GM19438 (cell line): Measurements from ENCODE around the gene CCDC134.
"Not testable (repeated sequence)": the region's sequence is repeated elsewhere in the genome, so short reads cannot be mapped to it uniquely, and the experiment has no call there.

ENCODE experiments used
- ATAC-seq: cut with Tn5 transposase; IDR thresholded peaks from one replicate; pipeline ENCODE4 v1.9.1; 2021; ENCODE audit warnings: low read depth; ENCODE audit not compliant: unreplicated experiment

CCDC134 gene

DNA sequence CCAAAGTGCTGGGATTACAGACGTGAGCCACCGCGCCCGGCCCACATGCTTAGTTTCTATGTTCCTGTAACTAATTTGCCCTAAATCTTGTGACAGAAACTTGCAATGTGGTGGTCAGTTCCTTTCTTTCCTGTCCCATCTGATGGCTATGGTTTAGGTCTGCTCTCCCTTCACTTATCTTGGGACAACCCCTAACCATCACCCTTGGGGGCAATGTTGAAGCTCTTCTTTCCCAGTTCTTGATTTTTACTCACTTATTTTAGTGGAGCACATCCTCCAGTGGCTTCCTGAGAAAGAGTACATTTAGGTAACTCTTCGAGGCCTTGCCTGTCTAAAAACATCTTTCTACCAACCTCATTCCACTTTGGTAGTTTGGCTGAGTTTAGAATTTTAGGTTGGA, 39.7 kb downstream of the CCDC134 start:
- no peak for ATAC-seq

GRCh38 chr22:41841085-41841712, 40.7 kb downstream of the CCDC134 start:
- no peak for ATAC-seq

DNA sequence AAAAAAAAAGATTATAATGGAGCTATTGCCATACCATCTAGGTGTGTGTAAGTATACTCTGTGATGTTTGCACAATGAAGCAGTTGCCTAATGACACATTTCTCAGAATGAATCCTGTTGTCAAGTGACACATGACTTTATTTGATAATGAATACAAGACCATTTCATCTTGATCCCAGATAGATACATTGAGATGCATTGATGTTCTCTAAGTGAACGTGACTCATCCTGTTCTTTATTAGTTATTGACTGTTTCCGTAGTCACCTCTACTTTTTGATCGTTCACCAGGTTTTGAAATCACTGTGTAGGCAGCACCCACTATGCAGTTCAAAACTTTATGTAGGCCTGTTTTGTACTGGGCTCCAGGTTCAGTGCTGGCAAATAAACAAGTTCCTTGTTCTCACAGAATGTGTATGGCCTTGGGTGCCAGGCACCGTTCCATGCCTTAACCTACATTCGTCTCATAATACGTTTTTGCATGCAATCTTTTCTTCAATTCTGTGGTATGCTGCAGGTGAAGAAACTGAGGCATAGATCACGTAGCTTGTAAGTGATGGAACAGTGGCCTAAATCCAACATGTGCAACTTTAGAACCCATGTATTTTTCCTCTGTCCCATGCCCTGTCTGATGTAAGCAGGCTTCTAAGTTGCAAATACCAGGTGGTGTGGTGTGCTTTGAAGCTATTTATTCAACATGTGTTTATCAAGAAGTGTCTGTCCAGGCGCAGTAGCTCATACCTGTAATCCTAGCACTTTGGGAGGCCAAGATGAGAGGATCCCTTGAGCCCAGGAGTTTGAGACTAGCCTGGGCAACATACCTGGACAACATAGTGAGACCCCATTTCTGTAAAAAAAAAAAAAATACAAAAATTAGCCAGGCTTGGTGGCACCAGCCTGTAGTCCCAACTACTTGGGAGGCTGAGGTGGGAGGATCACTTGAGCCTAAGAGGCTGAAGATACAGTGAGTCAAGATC, 42.8 kb downstream of the CCDC134 start:
- ATAC-seq, result no peak

DNA sequence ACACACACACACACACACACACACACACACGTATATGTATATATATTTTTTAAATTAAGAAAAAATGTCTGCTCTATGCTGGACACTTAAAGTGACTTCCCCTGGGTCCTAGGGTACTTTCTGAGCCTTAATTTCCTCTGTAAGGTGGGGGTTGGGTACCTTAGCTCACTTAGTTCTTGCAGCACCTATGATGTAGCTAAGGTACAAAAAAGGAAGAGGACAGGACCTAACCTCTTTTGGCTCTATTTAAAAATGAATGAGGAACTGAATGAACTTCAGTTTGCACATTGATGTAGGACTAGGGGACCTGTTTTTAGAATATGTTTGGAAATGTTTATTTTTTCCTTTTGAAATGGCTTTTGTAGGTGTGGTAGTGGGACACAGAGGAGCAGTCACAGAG, 43.6 kb downstream of the CCDC134 start:
- ATAC-seq, result no peak

DNA sequence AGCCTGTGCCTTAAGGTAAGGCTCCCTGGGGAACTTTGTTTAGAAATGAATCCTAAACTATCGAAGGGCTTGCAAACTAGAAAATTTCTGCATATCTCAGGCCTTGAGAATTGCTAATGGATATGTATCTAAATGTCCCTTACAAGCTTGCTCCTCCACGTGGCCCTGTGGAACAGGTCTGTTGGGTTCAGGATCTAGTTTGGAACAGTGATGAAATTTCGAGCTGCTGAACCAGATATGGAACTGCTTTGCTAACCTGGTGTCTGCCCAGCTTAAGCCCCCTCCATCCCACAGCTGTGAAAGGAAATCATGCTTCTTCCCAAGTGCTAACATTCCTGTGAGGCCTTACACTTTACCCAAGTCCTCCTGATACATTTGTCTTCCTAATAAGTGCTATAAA, 44.0 kb downstream of the CCDC134 start:
- no peak for ATAC-seq

- ATAC-seq, result no peak
These were observed 45.1 kb downstream of the CCDC134 start for GRCh38 chr22:41845380-41846267.

DNA sequence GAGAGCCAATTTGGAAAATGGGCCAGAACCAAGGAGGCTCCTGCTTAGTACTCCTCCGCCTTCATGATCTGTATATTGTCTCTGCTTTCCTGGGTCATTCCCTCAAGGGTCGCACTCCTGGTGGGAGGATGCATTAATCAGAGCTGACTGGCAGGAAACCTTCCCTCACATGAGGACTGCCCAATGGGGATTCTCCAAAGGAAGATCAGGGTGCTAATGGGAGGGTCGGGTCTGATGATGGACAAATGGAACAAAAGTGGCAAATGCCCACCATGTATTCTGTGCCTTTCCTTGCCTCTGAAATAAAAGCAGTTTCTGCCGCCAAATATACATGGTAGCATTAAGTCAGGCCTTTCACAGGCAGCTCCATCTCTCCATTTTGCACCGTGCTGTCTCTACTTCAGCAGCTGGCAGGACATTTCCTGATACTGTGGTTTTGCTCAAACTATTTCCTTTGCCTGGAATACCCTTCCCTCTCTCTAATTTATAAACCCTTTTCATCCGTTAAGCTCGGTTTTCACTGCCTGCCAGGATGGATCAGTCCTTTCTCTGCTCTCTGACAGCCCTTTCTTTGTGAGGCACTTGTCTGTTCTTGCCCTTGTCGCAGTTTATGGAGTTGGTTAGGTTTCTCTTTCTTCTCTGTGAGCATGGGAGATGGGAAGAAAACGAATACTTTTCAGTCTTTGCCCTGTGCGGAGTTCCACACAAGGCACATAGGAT, 45.9 kb downstream of the CCDC134 start:
- no peak for ATAC-seq

DNA sequence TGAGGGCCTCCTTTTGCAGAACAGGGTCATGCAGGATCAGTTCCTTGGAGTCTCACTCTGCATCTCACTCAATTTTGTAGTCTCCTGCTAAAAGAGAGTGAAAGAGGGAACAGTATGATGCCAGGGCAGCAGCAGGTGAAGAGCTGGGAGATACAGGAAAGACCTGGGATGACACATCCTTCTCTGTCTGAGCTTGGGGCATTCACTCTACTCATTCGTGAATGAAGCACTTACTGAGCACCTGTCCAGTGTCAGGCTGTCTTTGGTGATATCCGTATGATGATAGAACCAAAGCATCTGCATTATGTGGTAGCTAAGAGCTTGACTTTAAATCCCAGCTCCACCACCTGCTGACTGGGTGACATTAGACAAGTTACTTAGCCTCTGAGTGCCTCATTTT, 46.8 kb downstream of the CCDC134 start:
- ATAC-seq, result no peak

GRCh38 chr22:41848468-41848867, 48.0 kb downstream of the CCDC134 start:
- ATAC-seq, result no peak

DNA sequence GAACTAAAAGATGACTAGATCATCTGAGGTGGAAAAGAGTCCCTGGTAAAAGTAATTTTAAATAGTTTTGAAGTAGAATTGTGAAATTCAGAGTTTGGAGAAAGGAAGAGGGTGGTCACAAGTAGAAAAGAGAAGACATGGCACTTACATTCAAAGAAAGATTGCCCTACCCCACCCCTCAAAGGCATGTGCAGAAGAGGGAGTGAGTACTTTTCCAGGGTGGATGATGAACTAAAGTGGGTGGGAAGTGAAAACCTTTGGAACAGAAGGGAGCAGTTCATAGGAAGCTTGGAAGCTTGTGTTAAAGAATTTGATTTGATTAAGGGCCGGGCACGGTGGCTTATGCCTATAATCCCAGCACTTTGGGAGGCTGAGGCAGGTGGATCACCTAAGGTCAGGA, 56.0 kb downstream of the CCDC134 start:
- ATAC-seq, result no peak

GRCh38 chr22:41857155-41857859, 56.8 kb downstream of the CCDC134 start:
- no peak for ATAC-seq

DNA sequence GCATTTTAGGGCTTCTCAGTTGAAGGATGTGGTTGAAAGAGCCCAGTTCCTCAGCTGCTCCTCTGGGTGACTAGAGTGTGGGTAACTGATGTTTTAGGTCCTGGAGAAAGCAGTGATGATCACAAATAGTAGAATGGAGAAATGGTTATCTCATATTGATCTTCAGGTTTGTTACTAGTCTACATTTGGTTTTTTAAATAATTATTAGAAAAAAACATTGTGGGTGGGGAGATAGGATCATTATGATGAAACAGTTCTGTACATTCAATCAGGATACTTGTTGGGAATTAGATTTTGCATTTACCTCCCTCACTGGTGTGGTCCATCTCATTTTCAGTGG, 57.4 kb downstream of the CCDC134 start:
- no peak for ATAC-seq

DNA sequence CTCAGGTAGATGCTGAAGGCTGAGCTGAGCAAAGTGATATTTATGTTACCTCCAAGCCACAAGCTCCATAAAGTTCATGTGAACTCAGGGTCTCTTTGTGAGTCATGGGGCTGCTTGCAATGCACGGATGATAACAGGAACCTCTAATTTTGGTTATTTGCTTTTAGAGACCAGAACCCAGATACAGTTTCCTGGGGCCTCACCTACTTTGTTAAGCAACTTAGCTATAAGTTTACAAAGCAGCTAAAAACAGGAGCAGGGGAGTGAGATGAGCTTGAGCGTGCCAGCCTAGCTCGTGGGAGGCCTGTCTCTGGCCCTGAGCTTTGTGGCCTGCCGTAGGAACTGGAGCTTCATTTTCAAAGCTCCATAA, 61.7 kb downstream of the CCDC134 start:
- peak; percentile 26 for ATAC-seq

DNA sequence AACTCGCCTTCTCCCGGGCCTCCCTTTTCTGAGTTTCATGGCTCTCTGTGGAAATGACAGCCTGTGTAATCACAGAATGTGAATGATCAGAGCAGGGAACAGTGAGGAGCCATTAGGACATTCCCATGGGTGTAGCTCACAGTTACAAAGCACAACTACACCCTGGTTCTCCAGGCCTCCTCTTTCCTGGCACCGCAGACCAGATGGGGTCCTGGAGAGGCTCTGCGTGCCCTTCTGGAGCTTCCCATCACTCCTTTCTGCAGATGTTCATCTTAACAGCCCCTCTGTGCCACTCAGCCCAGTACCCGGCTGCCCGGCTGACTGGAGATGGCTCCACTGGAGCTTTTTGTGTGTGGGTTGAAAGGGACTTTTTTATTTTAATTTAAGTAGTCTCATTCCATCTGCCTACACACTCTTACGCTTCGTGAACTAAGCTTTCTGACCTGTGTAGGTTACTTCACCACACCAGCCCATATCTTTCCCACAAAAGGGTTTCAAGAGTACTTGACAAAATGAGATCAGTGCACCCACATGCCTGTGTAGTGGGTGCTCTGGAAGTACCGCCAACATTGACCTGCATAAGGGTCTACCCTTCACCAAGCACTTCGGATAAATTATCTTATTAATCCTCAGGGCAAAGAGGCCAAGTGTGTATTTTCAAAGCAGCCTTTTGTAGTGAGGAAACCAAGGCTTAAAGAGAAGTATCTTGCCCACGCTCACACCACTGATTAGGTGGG, 62.2 kb downstream of the CCDC134 start:
- peak; percentile 41 for ATAC-seq

- ATAC-seq, result no peak
These were observed 63.0 kb downstream of the CCDC134 start for GRCh38 chr22:41863472-41863871.

DNA sequence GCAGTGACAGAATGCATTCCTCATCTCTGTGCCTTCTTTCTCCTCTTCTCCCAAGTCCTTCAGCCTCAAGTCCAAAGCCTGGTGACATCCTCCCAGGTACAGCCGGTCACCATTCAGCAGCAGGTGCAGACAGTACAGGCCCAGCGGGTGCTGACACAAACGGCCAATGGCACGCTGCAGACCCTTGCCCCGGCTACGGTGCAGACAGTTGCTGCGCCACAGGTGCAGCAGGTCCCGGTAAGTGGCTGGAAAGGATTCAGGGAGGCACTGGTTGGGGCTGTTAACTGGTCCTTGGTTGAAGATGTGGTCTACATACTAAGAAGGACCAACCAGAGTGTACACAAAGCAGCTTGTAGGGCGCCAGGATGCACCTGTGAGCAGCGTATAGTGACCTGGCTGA, 68.1 kb downstream of the CCDC134 start:
- ATAC-seq, result no peak

DNA sequence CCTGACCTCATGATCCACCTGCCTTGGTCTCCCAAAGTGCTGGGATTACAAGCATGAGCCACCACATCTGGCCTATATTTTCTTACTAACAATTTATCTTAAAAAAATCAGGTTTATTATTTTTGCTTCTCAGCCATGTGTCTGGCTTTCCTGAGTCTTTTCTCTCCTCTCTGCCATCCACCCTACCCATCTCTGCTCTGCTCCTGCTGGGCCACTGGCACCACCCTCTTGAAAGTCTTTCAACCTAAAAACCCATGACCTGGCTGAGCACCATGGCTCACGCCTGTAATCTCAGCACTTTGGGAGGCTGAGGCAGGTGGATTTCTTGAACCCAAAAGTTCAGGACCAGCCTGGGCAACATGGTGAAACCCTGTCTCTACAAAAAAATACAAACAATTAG, 69.6 kb downstream of the CCDC134 start:
- ATAC-seq, result not testable (repeated sequence)

- no peak for ATAC-seq
These were observed 70.3 kb downstream of the CCDC134 start for GRCh38 chr22:41870786-41871185.

DNA sequence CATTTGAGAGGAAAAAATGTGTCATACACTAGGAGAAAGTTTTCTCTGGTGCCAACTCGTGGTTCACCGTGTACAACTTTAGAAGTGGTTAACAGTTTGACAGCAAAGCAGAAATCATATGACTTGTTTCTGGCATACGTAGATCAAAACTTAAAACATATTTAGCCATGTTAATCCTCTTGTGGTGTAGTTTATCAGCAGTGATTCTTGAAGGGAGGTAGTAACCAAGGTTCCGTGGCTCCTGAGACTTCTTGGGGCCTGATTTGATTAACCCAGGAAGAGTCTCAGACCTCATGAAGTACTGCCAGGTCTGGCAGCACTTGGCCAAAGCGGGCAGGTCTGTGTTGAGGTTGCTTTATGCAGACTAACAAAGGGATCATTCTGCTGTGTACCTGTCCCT, 72.9 kb downstream of the CCDC134 start:
- ATAC-seq, result no peak
